H9 (cell line): ENCODE results near the gene MED7. TPM values are rescaled to one million over a fixed set of nuclear protein-coding genes. Genes with fewer than 3 reads are reported as not detected.

Source experiments
- DNase-seq: peaks from one replicate; pipeline ENCODE4 v3.0.0-alpha.2; 2017
- H2AFZ ChIP-seq: one replicate; pipeline ENCODE4 v1.6.1; 2013; ENCODE audit warnings: mild to moderate bottlenecking, low read length, control low read depth, moderate library complexity
- H2AK5ac ChIP-seq: 2 replicates; pipeline ENCODE4 v1.6.1; 2013; ENCODE audit warnings: low read length, control low read depth, mixed read lengths; ENCODE audit not compliant: insufficient read length
- H2BK120ac ChIP-seq: one replicate; pipeline ENCODE4 v1.6.1; 2013; ENCODE audit warnings: low read depth, mild to moderate bottlenecking, low read length, control low read depth, inconsistent platforms; ENCODE audit not compliant: poor library complexity, severe bottlenecking
- H2BK12ac ChIP-seq: 2 replicates; pipeline ENCODE4 v1.6.1; 2013; ENCODE audit warnings: low read length, control low read depth, mixed read lengths, low read depth; ENCODE audit not compliant: insufficient read length
- H2BK15ac ChIP-seq: 2 replicates; pipeline ENCODE4 v1.6.1; 2013; ENCODE audit warnings: low read depth, low read length, control low read depth
- H2BK20ac ChIP-seq: one replicate; pipeline ENCODE4 v1.6.1; 2013; ENCODE audit warnings: low read depth, mild to moderate bottlenecking, low read length, control low read depth, inconsistent platforms; ENCODE audit not compliant: poor library complexity, severe bottlenecking
- H2BK5ac ChIP-seq: 2 replicates; pipeline ENCODE4 v1.6.1; 2013; ENCODE audit warnings: low read length, control low read depth, mixed read lengths; ENCODE audit not compliant: insufficient read length
- H3K14ac ChIP-seq: 2 replicates; pipeline ENCODE4 v1.6.1; 2013; ENCODE audit warnings: low read length, control low read depth; ENCODE audit not compliant: insufficient read depth
- H3K18ac ChIP-seq: 2 replicates; pipeline ENCODE4 v1.6.1; 2013; ENCODE audit warnings: low read depth, mild to moderate bottlenecking, mixed read lengths, low read length, control low read depth; ENCODE audit not compliant: insufficient read length
- H3K23ac ChIP-seq: 2 replicates; pipeline ENCODE4 v1.6.1; 2013; ENCODE audit warnings: low read length, control low read depth, mixed read lengths, low read depth; ENCODE audit not compliant: insufficient read length
- H3K23me2 ChIP-seq: 2 replicates; pipeline ENCODE4 v1.6.1; 2013; ENCODE audit warnings: low read depth, mild to moderate bottlenecking, mixed read lengths, low read length, control low read depth; ENCODE audit not compliant: insufficient read length, poor library complexity, severe bottlenecking
- H3K27ac ChIP-seq: 2 replicates; pipeline ENCODE4 v1.5.1; 2013; ENCODE audit warnings: low read length, control low read depth, mixed read lengths, low read depth; ENCODE audit not compliant: insufficient read length
- H3K27me3 ChIP-seq: 2 replicates; pipeline ENCODE4 v1.6.1; 2013; ENCODE audit warnings: low read length, control low read depth, inconsistent platforms; ENCODE audit not compliant: insufficient read depth
- H3K4ac ChIP-seq: 2 replicates; pipeline ENCODE4 v1.6.1; 2013; ENCODE audit warnings: low read depth, mild to moderate bottlenecking, control low read depth, inconsistent platforms, low read length, moderate library complexity
- H3K4me1 ChIP-seq: 2 replicates; pipeline ENCODE4 v1.6.1; 2013; ENCODE audit warnings: low read length, control low read depth, inconsistent platforms; ENCODE audit not compliant: insufficient read depth
- H3K4me2 ChIP-seq: 2 replicates; pipeline ENCODE4 v1.6.1; 2013; ENCODE audit warnings: low read length, control low read depth, mixed read lengths; ENCODE audit not compliant: insufficient read length, insufficient read depth
- H3K56ac ChIP-seq: 2 replicates; pipeline ENCODE4 v1.6.1; 2013; ENCODE audit warnings: low read depth, mild to moderate bottlenecking, mixed read lengths, low read length, control low read depth; ENCODE audit not compliant: insufficient read length
- H3K79me1 ChIP-seq: 2 replicates; pipeline ENCODE4 v1.6.1; 2013; ENCODE audit warnings: low read depth, mild to moderate bottlenecking, moderate library complexity, low read length, control low read depth, inconsistent platforms; ENCODE audit not compliant: insufficient read depth, poor library complexity, severe bottlenecking
- H3K79me2 ChIP-seq: 2 replicates; pipeline ENCODE4 v1.6.1; 2013; ENCODE audit warnings: low read length, control low read depth, inconsistent platforms; ENCODE audit not compliant: insufficient read depth
- H3K9ac ChIP-seq: 2 replicates; pipeline ENCODE4 v1.6.1; 2013; ENCODE audit warnings: low read length, control low read depth, mixed read lengths; ENCODE audit not compliant: insufficient read length; ENCODE audit errors: extremely low read depth
- H3K9me3 ChIP-seq: one replicate; pipeline ENCODE4 v1.6.1; 2013; ENCODE audit warnings: low read depth, low read length, inconsistent platforms; ENCODE audit not compliant: control insufficient read depth
- H3T11ph ChIP-seq: one replicate; pipeline ENCODE4 v1.6.1; 2013; ENCODE audit warnings: mild to moderate bottlenecking, low read length, control low read depth, inconsistent platforms
- H4K20me1 ChIP-seq: one replicate; pipeline ENCODE4 v1.6.1; 2013; ENCODE audit not compliant: control insufficient read depth, insufficient read length, insufficient read depth
- H4K5ac ChIP-seq: 2 replicates; pipeline ENCODE4 v1.6.1; 2013; ENCODE audit warnings: low read depth, mild to moderate bottlenecking, mixed read lengths, low read length, control low read depth; ENCODE audit not compliant: insufficient read length
- H4K8ac ChIP-seq: replicated peaks from 2 replicates; pipeline ENCODE4 v1.6.1; 2013; ENCODE audit warnings: low read length, control low read depth, mixed read lengths, low read depth; ENCODE audit not compliant: insufficient read length
- H4K91ac ChIP-seq: 2 replicates; pipeline ENCODE4 v1.6.1; 2013; ENCODE audit warnings: low read depth, mild to moderate bottlenecking, moderate library complexity, mixed read lengths, low read length, control low read depth; ENCODE audit not compliant: insufficient read length
- H3K27ac Mint-ChIP-seq, 3 experiments: 2 replicates in 2 of 3; 3 replicates in 1 of 3; pipeline ENCODE4 v1.8.0; 2020 to 2021; ENCODE audit warnings: mixed read lengths in 3 of 3, mild to moderate bottlenecking in 1 of 3, moderate library complexity in 1 of 3
- H3K27me3 Mint-ChIP-seq: 2 replicates; pipeline ENCODE4 v1.8.0; 2021; ENCODE audit warnings: low read depth, mild to moderate bottlenecking, moderate library complexity, mixed read lengths
- H3K36me3 Mint-ChIP-seq, 3 experiments: 2 replicates in 2 of 3; 3 replicates in 1 of 3; pipeline ENCODE4 v1.8.0; 2020 to 2021; ENCODE audit warnings: low read depth in 3 of 3, mixed read lengths in 3 of 3; ENCODE audit not compliant: insufficient read depth in 1 of 3
- H3K4me1 Mint-ChIP-seq, 2 experiments: 2 replicates each; pipeline ENCODE4 v1.8.0; 2020; ENCODE audit warnings: mixed read lengths in 2 of 2
- H3K4me3 Mint-ChIP-seq, 2 experiments: 2 replicates in 1 of 2; 3 replicates in 1 of 2; pipeline ENCODE4 v1.8.0; 2020 to 2021; ENCODE audit warnings: mild to moderate bottlenecking in 2 of 2, mixed read lengths in 2 of 2, moderate library complexity in 1 of 2
- H3K9me3 Mint-ChIP-seq, 2 experiments: 2 replicates in 1 of 2; 3 replicates in 1 of 2; pipeline ENCODE4 v1.8.0; 2020; ENCODE audit warnings: mild to moderate bottlenecking in 2 of 2, mixed read lengths in 2 of 2, moderate library complexity in 1 of 2
- CTCF ChIP-seq: fragments of 200-600 bp; sonication (generic); conservative IDR thresholded peaks from 3 replicates; pipeline ENCODE4 v1.8.0; 2021; ENCODE audit warnings: antibody characterized with exemption, mild to moderate bottlenecking
- WGBS: extraction: QIAGEN DNeasy Blood & Tissue Kit; methylation state at CpG from one replicate; pipeline ENCODE4 v1.1.7; 2013; ENCODE audit warnings: missing lambda C conversion rate, low lambda C conversion rate, mixed read lengths; ENCODE audit not compliant: insufficient read length; ENCODE audit errors: extremely low coverage; 5-methylcytosine and 5-hydroxymethylcytosine counted together
- total RNA-seq: library from RNA; stranded (reverse); gene quantifications from 2 replicates; pipeline ENCODE4 v1.2.1, GENCODE V29; 2021

The MED7 gene
- total RNA-seq, 1 experiment from 2014 or later, result 10.7 TPM

GRCh38 chr5:157155297-157155696 lies 12.6 kb upstream of the MED7 start:
- no peak overlapping the region for H2AFZ ChIP-seq
- H2BK20ac ChIP-seq, result no peak overlapping the region
- no peaks in the 10 kb centered on the region for H3K23me2 ChIP-seq
- no peaks in the 10 kb centered on the region for H3K79me1 ChIP-seq
- H4K91ac ChIP-seq, result no peak overlapping the region
- Mint-ChIP-seq H3K9me3 (no peaks in the 10 kb centered on the region), H3K36me3 (no peaks in the 10 kb centered on the region), H3K27ac (no peak overlapping the region), H3K4me1 (no peaks in the 10 kb centered on the region), H3K4me3 (no peak overlapping the region), H3K27me3 (no peaks in the 10 kb centered on the region)
- H3K23ac ChIP-seq, result no peak overlapping the region
- DNase-seq, result no peak
- no peaks in the 10 kb centered on the region for H3K27me3 ChIP-seq
- no peak overlapping the region for H2BK12ac ChIP-seq
- no peak overlapping the region for H3K4ac ChIP-seq
- no peak for TF ChIP-seq CTCF
- H2BK15ac ChIP-seq, result no peak overlapping the region
- H3K4me1 ChIP-seq, result no peaks in the 10 kb centered on the region
- H4K8ac ChIP-seq, result no peak overlapping the region
- no peak overlapping the region for H3K18ac ChIP-seq
- H3K14ac ChIP-seq, result no peak overlapping the region
- no peak overlapping the region for H2BK120ac ChIP-seq
- H3K9ac ChIP-seq, result no peak overlapping the region
- no peaks in the 10 kb centered on the region for H3K9me3 ChIP-seq
- H4K20me1 ChIP-seq, result no peaks in the 10 kb centered on the region
- H3K4me2 ChIP-seq, result no peak overlapping the region
- no peak overlapping the region for H4K5ac ChIP-seq
- no peak overlapping the region for H2BK5ac ChIP-seq
- no peak overlapping the region for H3K27ac ChIP-seq
- H3K56ac ChIP-seq, result no peak overlapping the region
- no CpG with 5 or more reads among the region's 3 CpGs for WGBS
- H3K79me2 ChIP-seq, result no peaks in the 10 kb centered on the region
- H2AK5ac ChIP-seq, result no peak overlapping the region
- no peak overlapping the region for H3T11ph ChIP-seq
